Fibroblast of skin of abdomen (primary cell): ENCODE results near the gene HDAC11.
"Not testable (repeated sequence)": the region's sequence is repeated elsewhere in the genome, so short reads cannot be mapped to it uniquely, and the experiment has no call there.

Experiments used
- DNase-seq: peaks from one replicate; pipeline ENCODE4 v3.0.0-alpha.2; 2013

The HDAC11 gene

DNA sequence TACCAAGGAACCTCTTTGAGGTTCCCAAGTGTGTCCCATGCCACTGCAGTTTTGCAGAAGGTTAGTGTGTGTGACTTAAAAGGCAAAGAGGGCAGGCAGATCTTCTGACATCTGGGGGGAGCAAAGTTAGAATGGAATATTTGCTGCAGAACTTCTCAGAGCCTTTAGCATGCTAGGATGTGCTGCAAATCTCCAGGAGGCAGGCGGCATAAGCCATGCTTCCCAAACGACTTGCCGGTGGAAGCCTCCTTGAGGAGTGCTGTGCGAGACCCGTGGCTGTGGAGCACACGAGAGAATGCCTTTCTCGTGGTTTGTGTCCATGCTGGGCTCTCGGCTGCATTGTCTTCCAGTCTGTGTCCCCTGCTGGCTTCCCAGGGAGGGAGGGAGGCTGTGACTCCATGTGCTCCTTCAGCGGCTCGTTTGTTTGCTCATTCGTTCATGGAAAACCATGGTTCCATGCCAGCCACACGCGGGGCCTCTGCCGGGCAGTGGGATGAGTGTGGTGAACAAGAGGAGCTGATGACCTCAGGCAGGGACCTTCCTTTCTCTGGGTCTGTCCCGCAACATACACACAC, 13.8 kb downstream of the HDAC11 start:
- DNase-seq: no peak

DNA sequence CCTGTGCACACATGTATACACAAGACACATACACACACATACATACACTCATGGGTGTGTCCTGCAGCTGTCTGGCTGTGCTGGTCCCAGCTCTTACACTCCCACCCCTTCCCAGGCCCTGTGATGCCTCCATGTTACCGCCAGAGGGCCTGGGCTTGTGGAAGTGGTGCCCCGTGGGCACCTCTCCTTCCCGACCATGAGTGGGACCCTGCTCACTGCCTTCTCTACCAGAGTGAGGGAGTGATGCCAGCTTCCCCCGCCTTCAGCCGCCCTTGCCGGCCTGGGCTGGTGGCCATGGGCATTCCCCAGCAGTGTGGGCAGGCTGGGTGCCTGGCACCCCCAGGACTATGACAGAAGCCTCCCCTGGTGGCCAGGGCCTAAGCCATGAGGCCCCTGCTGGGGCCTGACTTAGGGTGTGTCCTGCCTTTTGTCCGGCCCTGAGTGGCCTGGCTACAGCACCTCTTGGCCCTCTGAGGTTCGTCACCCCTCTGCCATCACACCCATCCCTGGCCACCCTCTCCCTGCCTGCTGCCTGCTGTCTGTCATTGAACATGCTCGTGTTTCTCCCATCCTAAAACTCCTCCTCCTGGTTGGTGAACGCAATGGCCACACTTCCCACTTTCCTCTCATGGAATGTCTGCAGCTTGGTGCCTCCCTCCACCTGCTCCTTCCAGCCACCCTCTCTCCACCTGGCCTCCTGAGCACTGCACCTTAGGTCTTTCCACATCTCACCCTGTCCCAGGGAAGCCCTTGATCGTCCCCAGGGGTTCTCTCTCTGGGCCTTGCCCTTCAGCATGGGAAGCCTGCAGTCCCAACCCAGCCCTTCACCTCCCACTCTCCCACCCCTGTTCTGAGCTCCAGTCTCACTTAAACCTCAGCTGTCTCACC, 14.6 kb downstream of the HDAC11 start:
- DNase-seq: peak; percentile 16

DNA sequence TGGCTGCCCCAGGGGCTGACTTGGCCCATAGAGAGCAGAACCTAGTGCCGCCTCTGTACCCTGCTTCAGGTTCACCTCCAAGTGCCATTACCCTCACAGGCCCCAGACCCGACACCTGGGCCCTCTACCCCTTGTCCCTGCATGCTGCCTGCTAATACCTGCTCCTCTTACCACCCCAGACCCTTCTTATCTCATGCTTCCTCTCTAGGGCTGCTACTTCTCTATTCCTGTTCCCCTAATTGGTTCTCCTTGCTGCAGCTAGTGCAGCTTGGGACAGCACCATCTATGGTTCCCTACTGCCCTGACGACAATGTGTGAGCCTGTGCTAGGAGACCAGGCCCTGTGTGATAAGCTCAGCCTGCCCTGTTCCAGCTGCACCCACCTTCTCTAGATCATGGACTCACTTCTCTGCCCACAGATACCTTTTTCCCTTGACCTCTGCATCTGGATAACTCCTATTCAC, 15.3 kb downstream of the HDAC11 start:
- DNase-seq: no peak

GRCh38 chr3:13495921-13496723, 16.0 kb downstream of the HDAC11 start:
- DNase-seq: peak; percentile 73

GRCh38 chr3:13496879-13497278, 16.8 kb downstream of the HDAC11 start:
- DNase-seq: no peak

DNA sequence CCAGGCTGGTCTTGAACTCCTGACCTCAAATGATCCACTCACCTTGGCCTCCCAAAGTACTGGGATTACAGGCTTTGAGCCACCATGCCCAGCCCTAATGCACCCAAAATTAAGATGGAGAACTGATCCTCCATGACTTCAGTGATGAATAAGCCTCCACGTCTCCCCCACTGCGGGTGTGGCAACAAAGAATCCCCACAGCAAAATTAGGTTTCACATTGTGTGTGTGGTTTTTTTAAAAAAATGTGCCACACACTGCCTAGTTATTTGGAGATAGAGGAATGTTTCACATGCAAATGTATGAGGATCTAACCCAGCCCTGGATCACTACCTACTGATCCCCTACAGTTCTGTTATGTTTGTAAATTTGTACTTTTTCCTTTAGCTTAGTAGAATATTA, 17.3 kb downstream of the HDAC11 start:
- DNase-seq: peak; percentile 40

DNA sequence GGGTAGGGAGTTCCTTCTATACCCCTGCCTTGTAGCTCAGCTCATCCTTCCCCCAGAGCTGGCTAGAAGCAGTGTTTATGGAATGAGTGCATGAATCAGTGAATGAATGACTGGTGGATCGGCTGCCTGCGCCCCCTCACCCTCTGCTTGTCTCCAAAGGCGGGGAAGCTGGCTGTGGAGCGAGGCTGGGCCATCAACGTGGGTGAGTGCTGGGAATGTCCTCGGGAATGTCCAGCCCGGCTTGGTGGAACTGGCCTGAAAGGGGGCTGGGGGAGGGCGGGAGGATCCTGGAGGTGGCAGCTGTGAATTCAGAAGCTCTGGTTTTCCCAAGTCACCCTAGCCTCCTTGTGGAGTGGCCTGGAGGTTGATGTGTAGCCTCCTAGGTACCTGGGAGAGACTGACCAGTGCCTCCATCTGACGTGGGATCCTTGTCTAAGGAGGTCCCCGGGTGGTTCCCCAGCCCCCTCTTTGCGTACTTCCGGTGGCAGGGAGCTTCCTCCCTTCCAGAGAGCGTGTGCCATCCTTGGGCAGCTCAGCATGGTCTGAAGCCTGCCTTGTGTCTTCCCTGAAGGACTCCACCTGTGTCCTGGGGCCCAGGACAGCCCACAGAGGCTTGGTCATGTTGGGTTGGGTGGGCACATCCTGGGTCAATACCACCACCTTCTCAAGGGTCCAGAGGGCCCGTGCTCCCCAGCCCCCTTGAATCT, 18.4 kb downstream of the HDAC11 start:
- DNase-seq: no peak

DNA sequence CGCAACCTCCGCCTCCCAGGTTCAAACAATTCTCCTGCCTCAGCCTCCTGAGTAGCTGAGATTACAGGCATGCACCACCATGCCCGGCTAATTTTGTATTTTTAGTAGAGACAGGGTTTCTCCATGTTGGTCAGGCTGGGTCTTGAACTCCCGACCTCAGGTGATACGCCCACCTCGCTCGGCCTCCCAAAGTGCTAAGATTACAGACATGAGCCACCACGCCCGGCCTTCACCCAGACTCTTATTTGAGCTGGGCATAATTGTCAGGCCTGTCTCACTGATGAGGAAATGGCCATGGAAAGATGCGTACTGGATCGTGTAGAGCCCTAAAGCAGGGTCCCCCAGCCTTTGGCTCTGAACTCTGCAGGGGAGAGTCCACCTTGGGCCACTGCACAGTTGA, 19.1 kb downstream of the HDAC11 start:
- DNase-seq: not testable (repeated sequence)

GRCh38 chr3:13500133-13500885, 20.2 kb downstream of the HDAC11 start:
- DNase-seq: peak; percentile 14

DNA sequence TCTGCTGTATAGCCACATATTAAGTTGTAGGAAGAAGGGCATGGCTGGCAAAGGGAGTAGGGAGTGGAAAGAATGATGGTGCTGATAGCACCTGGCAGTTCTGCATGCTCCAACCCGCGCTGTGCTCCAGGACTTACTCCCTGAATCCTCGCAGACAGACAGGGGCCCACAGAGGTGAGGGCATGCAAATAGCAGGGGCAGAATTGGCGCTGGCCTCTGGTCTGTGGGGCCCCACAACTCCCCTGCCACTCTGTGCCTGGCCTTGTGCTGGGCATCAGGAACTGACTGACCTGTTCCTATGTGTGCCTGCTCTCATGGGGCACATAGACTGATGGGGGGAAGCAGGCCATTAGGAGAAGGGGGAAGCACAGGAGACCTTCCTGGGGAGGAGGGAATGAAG, 20.9 kb downstream of the HDAC11 start:
- no peak for DNase-seq

GRCh38 chr3:13501521-13501920, 21.4 kb downstream of the HDAC11 start:
- no peak for DNase-seq

- no peak for DNase-seq
These were observed 22.1 kb downstream of the HDAC11 start for GRCh38 chr3:13501958-13502790.

DNA sequence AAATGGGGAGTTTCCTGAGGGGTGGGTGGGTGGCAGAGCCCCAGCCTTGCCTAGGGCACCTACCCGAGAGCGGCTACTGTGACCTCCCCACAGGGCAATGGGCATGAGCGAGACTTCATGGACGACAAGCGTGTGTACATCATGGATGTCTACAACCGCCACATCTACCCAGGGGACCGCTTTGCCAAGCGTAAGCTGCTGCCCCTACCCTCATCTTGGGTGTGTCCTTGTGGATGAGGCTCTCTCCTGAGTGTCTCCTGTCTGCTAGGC, 22.6 kb downstream of the HDAC11 start:
- DNase-seq: no peak

GRCh38 chr3:13504161-13504831, 24.2 kb downstream of the HDAC11 start:
- no peak for DNase-seq

GRCh38 chr3:13505147-13506130, 25.3 kb downstream of the HDAC11 start:
- no peak for DNase-seq

DNA sequence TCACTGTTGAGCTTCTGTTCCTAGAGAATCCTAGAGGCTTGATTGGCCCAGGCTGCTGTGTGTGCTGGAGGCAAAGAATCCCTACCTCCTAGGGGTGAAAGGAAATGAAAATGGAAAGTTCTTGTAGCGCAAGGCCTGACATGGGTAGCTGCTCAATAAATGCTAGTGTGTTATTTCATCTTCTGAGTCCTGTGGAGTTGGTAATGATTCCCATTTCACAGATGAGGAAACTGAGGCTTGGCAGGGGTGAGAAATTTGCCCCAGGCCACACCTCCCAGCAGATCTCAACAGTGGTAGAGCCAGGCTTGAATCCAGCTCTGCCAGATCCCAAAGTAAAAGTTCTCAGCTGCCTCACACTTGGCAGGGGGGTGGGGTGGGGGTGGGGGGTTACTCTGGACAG, 26.1 kb downstream of the HDAC11 start:
- DNase-seq: no peak

DNA sequence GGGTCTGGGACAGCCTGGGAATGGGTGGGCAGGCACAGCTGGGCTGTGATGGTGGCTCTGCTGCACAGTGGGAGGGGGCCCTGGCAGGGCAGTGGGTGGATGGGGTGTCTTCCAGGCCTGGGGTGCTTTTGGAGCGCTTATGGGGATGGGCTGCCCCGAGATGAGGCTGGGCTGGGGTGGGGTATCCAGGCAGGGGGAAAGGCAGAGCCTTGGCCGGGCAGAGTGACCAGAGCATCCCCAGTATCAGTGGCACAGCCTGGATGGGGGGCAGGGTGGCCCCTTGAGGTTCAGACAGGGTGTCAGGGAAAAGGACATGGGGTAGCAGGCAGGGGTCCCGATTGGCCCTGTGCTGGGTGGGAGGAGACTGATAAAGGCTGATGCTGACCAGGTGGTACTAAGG, 26.6 kb downstream of the HDAC11 start:
- DNase-seq: no peak

DNA sequence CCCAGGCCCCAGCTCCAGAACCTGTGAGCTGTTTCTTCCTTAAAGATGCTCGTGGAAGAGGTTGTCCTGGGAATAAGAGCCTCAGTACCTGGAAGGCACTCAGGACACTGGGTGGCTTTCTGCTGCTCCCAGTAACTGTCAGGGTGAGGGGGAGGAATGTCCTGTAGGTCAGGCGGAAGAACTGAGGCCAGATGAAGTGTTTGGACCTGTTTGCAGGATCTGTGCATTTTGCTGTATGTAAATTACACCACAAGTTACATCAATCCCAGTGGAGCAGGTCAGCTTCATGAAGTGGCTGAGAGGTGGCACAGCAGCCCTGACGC, 27.1 kb downstream of the HDAC11 start:
- DNase-seq: no peak

DNA sequence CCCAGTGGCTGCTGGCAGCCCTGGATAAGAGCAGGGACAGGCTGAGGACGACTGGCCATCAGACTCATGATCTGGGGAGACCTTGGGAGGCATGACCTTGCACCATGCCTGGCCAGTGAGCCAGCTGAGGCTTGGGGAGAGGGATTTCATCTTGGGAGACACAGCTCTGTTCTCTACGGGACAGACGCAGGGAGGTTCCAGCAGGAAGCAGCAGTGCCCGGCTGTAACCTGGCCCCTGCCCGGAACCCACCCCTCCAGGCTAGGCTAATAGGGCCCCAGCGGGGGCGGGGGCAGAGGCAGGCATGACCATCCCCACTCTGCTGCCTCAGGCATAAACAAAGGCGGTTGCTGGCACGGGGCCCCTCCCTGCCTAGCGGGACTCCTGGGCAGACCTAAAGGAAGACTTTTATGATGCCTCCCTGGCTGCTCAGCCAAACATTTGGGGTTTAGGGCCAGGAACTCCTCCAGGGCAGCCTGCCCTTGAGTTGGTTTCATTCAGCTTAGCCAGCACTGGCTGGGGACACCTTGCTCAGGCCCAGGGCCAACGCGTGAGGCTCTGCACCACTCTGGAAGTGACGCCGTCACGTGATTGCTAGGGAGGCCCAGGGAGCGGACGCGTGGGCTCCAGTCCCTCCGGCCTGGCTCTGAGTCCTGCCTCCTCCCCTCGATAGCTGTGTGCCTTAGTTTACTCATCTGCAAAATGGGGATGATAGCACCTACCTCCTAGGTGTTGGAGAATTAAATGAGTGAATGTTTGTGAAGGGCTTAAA, 27.6 kb downstream of the HDAC11 start:
- no peak for DNase-seq
